GM19240 (cell line): ENCODE results near the gene TMEM135.
"Not testable (repeated sequence)": the region's sequence is repeated elsewhere in the genome, so short reads cannot be mapped to it uniquely, and the experiment has no call there.

Source experiments
- DNase-seq: peaks from one replicate; pipeline ENCODE4 v3.0.0; 2011; ENCODE audit warnings: low spot score; ENCODE audit not compliant: insufficient read length

TMEM135 gene

DNA sequence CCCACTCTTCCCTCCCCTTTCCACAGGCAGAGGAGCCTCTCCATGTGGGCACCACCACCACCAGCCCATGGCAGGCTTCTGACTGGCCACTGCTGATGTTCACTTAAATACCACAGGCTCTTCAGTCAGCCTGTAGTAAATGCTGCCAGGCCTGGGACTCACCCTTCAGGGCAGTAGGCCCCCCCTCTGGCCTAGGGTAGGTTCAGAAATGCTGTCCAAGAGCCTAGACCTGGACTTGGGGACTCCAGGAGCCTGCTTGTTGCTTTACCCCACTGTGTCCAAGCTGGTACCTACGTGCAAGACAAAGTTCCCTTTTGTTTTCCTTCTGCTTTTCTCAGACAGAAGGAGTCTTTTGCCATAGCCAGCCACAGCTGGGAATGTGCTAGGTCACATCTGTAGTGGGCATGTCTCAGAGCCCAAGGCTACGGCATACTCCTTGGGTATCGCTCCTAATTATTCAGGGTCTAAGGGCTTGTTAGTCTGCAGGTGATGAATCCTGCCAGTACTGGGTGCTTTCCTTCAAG is 38.6 kb downstream of the TMEM135 start:
- no peak for DNase-seq

DNA sequence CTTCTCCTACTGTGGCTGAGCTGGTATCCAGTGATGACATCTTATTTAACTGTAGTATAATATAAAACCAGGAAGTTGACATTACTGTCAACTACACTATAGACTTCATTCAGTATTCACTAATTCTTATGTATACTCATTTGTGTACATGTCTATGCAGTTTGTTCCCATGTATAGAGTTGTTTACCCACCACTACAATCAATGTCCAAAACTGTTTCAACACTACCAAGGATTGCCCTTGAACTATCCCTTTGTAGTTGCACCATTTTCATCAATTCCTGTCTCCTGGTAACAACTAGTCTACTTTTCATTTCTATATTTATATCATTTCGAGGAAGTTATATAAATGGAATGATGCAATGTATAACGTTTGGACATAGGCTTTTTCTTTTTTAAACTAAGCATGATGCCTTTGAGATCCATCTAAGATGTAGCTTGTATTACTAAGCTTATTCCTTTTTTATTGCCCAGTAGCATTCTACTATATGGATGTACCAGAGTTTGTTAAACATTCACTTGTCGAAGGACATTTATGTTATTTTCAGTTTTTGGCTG is 39.2 kb downstream of the TMEM135 start:
- no peak for DNase-seq

- peak; percentile 2 for DNase-seq
Measured at GRCh38 chr11:87081358-87081757, 43.6 kb downstream of the TMEM135 start.

- no peak for DNase-seq
Measured at GRCh38 chr11:87082590-87082989, 44.9 kb downstream of the TMEM135 start.

DNA sequence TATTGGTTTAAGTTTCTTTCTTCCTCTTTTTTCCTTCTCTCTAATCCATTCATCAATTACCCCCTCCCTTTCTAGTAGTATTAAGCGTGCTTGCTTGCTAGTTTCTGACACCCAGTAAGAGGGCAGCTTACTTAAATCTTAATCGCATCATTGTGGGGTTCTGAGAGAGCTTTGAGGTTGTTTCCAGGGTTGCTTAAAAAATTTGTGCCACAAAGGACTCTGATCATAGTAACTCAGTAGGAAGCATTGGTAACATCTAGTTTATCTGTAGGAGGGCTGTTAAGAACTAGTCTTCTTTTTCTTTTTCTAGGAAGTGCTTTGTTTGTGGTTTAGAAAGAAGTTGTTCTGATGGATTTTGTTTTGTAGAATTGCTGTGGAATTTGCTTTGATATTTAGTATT is 45.3 kb downstream of the TMEM135 start:
- no peak for DNase-seq

GRCh38 chr11:87092159-87092558 is 54.4 kb downstream of the TMEM135 start:
- no peak for DNase-seq

DNA sequence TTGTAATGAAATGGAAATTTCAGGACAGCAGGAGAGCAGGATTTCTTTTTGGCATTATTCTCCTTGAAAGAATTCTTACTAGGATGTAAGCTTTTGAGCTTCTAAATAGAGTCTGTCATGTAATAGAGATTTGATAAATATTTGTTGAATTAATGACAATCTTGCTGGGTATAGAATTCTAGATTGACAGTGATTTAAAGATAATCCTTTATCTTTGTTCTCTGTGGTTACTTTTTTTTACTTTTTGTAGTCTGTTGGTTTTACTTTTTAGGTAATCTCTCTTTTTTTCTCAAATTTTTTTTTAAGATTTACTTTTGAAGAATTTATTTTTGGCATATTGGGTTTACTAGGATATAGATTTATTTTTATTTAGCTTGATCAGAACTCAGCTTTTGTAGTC is 54.8 kb downstream of the TMEM135 start:
- DNase-seq = no peak

DNA sequence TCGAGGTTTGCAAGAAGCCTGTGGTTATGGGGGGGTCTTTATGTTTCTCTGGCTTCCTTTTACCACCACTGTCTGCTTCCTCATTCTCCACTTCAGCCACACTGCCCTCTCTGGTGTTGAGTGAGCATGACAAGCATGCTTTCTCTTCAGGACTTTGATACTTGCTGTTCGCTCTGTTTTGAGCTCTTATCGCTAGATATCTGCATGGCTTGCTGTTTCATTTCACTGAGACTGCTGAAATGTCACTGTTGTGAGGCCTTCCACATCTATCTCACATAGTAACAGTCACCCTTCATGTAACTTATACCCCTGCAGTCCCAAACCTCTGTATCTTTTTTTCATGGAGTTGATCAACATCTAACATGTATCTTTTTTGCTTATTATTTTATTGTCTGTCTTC is 59.8 kb downstream of the TMEM135 start:
- DNase-seq = peak; percentile 2

- no peak for DNase-seq
Measured at GRCh38 chr11:87101956-87102580, 64.3 kb downstream of the TMEM135 start.

DNA sequence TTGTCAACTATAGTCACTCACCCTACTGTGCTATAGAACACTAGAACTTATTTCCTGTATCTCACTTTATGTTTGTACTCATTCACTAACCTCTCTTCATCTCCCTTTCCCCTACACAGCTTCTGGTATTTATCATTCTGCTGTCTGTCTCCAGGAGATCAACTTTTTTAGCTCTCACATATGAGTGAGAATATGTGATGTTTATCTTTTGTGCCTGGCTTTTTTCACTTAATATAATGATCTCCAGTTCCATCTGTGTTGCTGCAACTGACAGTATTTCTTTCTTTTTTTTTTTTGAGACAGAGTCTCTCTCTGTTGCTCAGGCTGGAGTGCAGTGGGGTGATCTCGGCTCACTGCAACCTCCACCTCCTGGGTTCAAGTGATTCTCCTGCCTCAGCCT is 68.1 kb downstream of the TMEM135 start:
- DNase-seq = not testable (repeated sequence)

- DNase-seq = not testable (repeated sequence)
Measured at GRCh38 chr11:87107379-87107778, 69.6 kb downstream of the TMEM135 start.

DNA sequence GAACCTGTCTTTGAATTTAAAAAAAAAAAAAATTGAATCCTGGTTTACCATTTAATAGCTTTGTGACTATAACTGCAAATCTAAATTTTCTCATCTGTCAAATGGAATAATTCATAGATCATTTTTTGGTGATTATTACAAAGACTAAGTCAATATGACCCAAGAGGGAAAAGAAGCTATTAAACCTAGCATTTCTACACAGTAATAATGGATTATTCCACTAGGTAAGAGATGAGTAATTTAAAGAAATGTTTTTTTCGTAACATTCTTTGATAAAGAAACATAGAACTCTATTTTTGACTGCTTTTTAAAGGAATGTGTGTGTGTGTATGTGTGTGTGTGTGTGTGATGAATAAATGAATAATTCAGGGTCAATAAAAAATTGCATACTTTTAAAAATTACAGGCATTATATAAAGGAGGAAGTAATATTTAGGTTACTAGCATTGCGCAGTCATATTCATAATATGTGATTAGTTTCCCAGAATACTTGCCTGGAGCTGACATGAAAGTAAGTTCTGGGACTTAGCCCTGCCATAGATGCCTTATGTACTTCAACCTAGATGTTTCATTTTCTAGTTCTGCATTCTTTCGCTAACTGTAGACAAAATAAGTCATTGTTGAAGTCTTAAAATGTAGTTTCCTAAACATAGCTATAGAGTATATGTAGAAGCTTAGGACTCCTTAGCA is 72.9 kb downstream of the TMEM135 start:
- no peak for DNase-seq

GRCh38 chr11:87114093-87114492 is 76.4 kb downstream of the TMEM135 start:
- DNase-seq = no peak

GRCh38 chr11:87116185-87116584 is 78.5 kb downstream of the TMEM135 start:
- DNase-seq = no peak

DNA sequence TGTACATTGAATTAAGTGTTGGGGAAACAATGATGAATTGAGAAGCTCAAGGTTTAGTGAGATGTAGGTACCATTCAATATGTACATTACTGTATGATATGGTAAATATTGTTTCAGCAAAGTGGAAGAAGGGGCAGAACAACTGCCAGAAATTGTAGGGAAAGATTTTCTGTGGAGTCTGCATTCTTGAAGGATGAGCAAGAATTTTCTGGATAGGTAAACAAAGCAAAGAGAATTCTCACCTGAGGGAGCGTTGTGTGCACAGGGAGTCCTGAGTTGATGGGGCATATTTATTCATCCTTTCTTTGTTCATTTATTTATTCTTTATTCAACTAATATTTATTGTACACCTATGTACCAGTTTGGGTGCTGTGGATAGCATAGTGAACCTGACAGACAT is 83.2 kb downstream of the TMEM135 start:
- DNase-seq = no peak

- no peak for DNase-seq
Measured at GRCh38 chr11:87122852-87123251, 85.1 kb downstream of the TMEM135 start.

DNA sequence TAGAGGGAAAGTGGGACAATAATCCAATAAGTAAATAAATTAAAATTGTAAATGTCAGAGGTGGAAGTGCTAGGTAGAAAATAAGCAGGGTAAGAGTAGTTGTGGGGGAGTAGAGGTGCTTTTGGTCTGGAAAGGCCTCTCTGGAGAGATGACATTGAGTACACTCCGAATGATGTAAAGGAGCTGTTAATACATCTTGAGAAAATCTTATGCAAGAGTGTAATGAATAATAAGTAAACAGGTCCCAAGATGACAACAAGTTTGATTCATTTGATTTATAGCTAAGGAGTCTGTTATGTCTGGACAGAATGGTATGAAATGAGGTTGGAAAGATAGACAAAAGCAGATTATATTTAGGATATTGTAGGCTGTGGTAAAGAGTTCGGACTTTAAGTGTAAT is 87.5 kb downstream of the TMEM135 start:
- no peak for DNase-seq

DNA sequence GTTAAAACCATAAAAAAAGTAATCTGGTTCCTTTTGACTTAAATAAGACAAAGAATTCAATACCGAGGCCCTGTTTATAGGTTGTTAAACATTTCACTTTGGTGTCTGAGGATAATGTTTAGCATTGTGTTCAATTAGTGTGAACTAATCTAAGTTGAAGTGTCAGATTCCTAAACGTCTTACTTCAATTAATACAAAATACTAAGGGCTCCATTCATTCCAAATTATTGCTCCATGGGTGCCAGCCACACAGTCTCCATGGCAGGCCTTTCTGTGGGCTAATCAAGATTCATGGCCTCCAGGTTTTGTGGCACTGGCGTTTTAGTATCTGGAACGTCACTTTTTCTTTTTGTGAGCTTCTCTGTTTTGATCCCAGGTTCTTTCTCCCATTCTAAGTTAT is 89.4 kb downstream of the TMEM135 start:
- DNase-seq = no peak

- DNase-seq = no peak
Measured at GRCh38 chr11:87128372-87128771, 90.6 kb downstream of the TMEM135 start.

DNA sequence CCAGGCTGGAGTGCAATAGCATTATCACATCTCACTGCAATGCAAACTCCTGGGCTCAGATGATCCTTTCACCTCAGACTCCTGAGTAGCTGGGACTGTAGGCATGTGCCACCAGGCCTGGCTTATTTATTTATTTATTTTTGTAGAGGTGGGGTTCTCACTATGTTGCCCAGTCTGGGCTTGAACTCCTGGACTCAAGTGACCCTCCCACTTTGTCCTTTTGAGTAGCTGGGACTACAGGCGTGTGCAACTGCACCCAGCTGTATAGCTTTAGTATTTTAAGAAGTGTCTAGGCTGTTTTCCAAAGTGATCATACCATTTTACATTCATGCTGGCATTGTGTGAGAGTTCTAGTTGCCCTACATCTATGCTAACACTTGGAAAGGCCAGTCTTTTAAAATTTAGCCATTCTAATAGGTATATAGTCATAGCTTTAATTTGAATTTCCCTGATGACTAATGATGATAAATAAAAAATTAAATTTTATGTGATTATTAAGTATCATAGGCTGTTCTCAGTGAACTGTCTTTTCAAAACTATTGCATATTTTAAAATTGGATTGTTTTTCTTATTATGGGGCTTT is 96.9 kb downstream of the TMEM135 start:
- DNase-seq = no peak

DNA sequence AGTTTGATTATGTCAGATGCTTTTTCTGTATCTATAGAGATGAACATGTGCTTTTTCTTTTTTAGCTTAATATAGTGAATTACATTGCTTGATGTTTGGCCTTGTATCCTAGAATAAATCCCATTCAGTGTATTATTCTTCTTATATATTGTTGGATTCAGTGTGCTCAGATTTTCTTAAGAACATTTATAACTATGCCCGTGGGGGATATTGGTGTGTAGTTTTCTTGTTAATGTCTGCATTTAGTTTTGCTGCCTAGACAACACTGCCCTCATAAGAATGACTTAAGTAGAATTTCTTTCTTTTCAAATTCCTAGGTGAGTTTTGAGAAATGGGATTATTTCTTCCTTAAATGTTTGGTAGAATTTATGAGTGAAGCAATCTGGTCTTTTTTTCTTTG is 98.5 kb downstream of the TMEM135 start:
- no peak for DNase-seq

GRCh38 chr11:87137711-87138110 is 100.0 kb downstream of the TMEM135 start:
- no peak for DNase-seq
